ENCODE data around the gene CPB2.

DNA sequence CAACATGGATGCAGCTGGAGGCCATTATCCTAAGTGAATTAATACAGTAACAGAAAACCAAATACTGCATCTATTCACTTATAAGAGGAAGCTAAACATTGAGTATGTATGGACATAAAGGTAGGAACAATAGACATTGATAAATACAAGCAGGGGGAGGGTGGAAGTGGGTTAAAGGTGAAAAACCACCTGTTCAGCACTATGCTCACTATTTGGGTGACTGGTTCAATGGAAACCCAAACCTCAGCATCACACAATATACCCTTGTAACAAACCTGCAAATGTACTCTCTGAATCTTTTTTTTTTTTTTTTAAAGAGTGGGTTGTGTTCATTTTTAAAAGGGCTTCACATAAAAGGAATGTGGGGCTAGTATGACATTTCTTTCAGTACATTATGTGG, 26.9 kb upstream of the CPB2 start:
- TF ChIP-seq POLR2A (IDR thresholded peaks at IDR 0.05) = no peak
- TF ChIP-seq, protein P1, sequence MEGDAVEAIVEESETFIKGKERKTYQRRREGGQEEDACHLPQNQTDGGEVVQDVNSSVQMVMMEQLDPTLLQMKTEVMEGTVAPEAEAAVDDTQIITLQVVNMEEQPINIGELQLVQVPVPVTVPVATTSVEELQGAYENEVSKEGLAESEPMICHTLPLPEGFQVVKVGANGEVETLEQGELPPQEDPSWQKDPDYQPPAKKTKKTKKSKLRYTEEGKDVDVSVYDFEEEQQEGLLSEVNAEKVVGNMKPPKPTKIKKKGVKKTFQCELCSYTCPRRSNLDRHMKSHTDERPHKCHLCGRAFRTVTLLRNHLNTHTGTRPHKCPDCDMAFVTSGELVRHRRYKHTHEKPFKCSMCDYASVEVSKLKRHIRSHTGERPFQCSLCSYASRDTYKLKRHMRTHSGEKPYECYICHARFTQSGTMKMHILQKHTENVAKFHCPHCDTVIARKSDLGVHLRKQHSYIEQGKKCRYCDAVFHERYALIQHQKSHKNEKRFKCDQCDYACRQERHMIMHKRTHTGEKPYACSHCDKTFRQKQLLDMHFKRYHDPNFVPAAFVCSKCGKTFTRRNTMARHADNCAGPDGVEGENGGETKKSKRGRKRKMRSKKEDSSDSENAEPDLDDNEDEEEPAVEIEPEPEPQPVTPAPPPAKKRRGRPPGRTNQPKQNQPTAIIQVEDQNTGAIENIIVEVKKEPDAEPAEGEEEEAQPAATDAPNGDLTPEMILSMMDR (IDR thresholded peaks at IDR 0.05) = no peak

All from lower leg skin (tissue), 3 donors.